GM23338 (cell line): ENCODE data around the gene SLC25A47. TPM values are rescaled to one million over a fixed set of nuclear protein-coding genes. Genes with fewer than 3 reads are reported as not detected.

ENCODE experiments used
- ATAC-seq: fragments of 200-7000 bp; cut with Tn5 transposase; 3 replicates; pipeline ENCODE4 v1.9.1; 2020
- DNase-seq: peaks from one replicate; pipeline ENCODE4 v3.0.0-alpha.2; 2015; ENCODE audit warnings: low spot score
- H2AFZ ChIP-seq: fragments of 200-600 bp; sonication (generic); 2 replicates; pipeline ENCODE4 v1.8.0; 2016; ENCODE audit warnings: antibody characterized with exemption, mild to moderate bottlenecking, moderate library complexity
- H3F3A ChIP-seq: fragments of 200-600 bp; sonication (generic); replicated peaks from 2 replicates; pipeline ENCODE4 v1.8.0; 2017; ENCODE audit warnings: antibody characterized with exemption, mixed run types, low read depth
- H3K27ac ChIP-seq: fragments of 200-600 bp; sonication (generic); 2 replicates; pipeline ENCODE4 v1.6.1; 2016; ENCODE audit warnings: low read depth
- H3K27me3 ChIP-seq: fragments of 200-600 bp; sonication (generic); 2 replicates; pipeline ENCODE4 v1.8.0; 2016; ENCODE audit warnings: mild to moderate bottlenecking, mixed run types, moderate library complexity; ENCODE audit not compliant: insufficient read depth
- H3K36me3 ChIP-seq: fragments of 200-600 bp; sonication (generic); 2 replicates; pipeline ENCODE4 v1.8.0; 2016; ENCODE audit warnings: mild to moderate bottlenecking; ENCODE audit not compliant: insufficient read depth
- H3K4me1 ChIP-seq: fragments of 200-600 bp; sonication (generic); 2 replicates; pipeline ENCODE4 v1.8.0; 2016; ENCODE audit warnings: mild to moderate bottlenecking, moderate library complexity; ENCODE audit not compliant: insufficient read depth
- H3K4me2 ChIP-seq: fragments of 200-600 bp; sonication (generic); 2 replicates; pipeline ENCODE4 v1.7.1; 2017; ENCODE audit warnings: mixed run types
- H3K4me3 ChIP-seq: fragments of 200-600 bp; sonication (generic); 2 replicates; pipeline ENCODE4 v1.6.1; 2016; ENCODE audit warnings: mixed run types
- H3K79me2 ChIP-seq: fragments of 200-600 bp; sonication (generic); replicated peaks from 2 replicates; pipeline ENCODE4 v1.8.0; 2017; ENCODE audit warnings: mild to moderate bottlenecking; ENCODE audit not compliant: insufficient read depth
- H3K9me2 ChIP-seq: fragments of 200-600 bp; sonication (generic); 2 replicates; pipeline ENCODE4 v1.8.0; 2017; ENCODE audit not compliant: insufficient read depth
- H4K20me1 ChIP-seq: fragments of 200-600 bp; sonication (generic); replicated peaks from 2 replicates; pipeline ENCODE4 v1.8.0; 2017; ENCODE audit warnings: mild to moderate bottlenecking; ENCODE audit not compliant: insufficient read depth
- H3K27ac Mint-ChIP-seq: 2 replicates; pipeline ENCODE4 v1.8.0; 2020; ENCODE audit warnings: inconsistent platforms, mild to moderate bottlenecking, moderate library complexity, mixed read lengths
- H3K27me3 Mint-ChIP-seq: 3 replicates; pipeline ENCODE4 v1.8.0; 2022; ENCODE audit warnings: low read depth, mild to moderate bottlenecking, moderate library complexity, mixed read lengths, inconsistent platforms; ENCODE audit not compliant: insufficient read depth, poor library complexity
- H3K36me3 Mint-ChIP-seq: 3 replicates; pipeline ENCODE4 v1.8.0; 2021; ENCODE audit warnings: low read depth, mild to moderate bottlenecking, inconsistent platforms, moderate library complexity, mixed read lengths
- H3K4me1 Mint-ChIP-seq: 3 replicates; pipeline ENCODE4 v1.8.0; 2020; ENCODE audit warnings: mild to moderate bottlenecking, inconsistent platforms, mixed read lengths
- H3K4me3 Mint-ChIP-seq: 3 replicates; pipeline ENCODE4 v1.8.0; 2021; ENCODE audit warnings: moderate library complexity, mild to moderate bottlenecking, inconsistent platforms, mixed read lengths
- H3K9me3 Mint-ChIP-seq: 3 replicates; pipeline ENCODE4 v1.8.0; 2020; ENCODE audit warnings: moderate library complexity, mild to moderate bottlenecking, inconsistent platforms, mixed read lengths
- CREB1 ChIP-seq: fragments of 250-450 bp; sonication (Bioruptor Pico); IDR thresholded peaks from 2 replicates; pipeline ENCODE4 v1.5.0; 2020; ENCODE audit warnings: low read depth, mild to moderate bottlenecking, moderate library complexity
- EZH2 ChIP-seq: fragments of 200-600 bp; sonication (generic); IDR thresholded peaks from one replicate; pipeline ENCODE4 v1.8.0; 2017; ENCODE audit warnings: antibody characterized with exemption, mild to moderate bottlenecking, low read depth; ENCODE audit not compliant: unreplicated experiment
- EZH2phosphoT487 ChIP-seq: fragments of 200-600 bp; sonication (generic); IDR thresholded peaks from one replicate; pipeline ENCODE4 v1.8.1; 2018; ENCODE audit warnings: antibody characterized with exemption; ENCODE audit not compliant: unreplicated experiment
- NANOG ChIP-seq: IDR thresholded peaks from 2 replicates; pipeline ENCODE4 v1.6.1; 2016; ENCODE audit warnings: antibody characterized with exemption, borderline replicate concordance
- POLR2AphosphoS5 ChIP-seq: IDR thresholded peaks from 2 replicates; pipeline ENCODE4 v1.6.1; 2016; ENCODE audit warnings: antibody characterized with exemption, low read depth
- STAT1 ChIP-seq: IDR thresholded peaks from one replicate; pipeline ENCODE4 v1.6.1; 2016; ENCODE audit warnings: antibody characterized with exemption; ENCODE audit not compliant: unreplicated experiment
- ZNF114 ChIP-seq: fragments of 250-450 bp; sonication (Bioruptor Pico); IDR thresholded peaks from 2 replicates; pipeline ENCODE4 v1.5.0; 2020; ENCODE audit warnings: mild to moderate bottlenecking, moderate library complexity
- ZNF331 ChIP-seq: fragments of 250-450 bp; sonication (Bioruptor Pico); IDR thresholded peaks from 2 replicates; pipeline ENCODE4 v1.5.0; 2020; ENCODE audit warnings: low read depth, mild to moderate bottlenecking, moderate library complexity
- polyA plus RNA-seq: library from polyadenylated mRNA; unstranded; fragments of >200 nt; fragmentation: Nextera tagmentation; extraction: Ambion mirVana; gene quantifications from 2 replicates; pipeline ENCODE4 v1.2.1, GENCODE V29; 2016
- total RNA-seq: library from RNA; depleted of rRNA; stranded (reverse); fragments of >200 nt; shearing (Covaris generic); gene quantifications from 2 replicates; pipeline ENCODE4 v1.2.3, GENCODE V29; 2014
- TF ChIP-seq, protein P1 (sequence below): fragments of 250-450 bp; sonication (Bioruptor Pico); IDR thresholded peaks from 2 replicates; pipeline ENCODE4 v1.5.0; 2020; ENCODE audit warnings: mild to moderate bottlenecking, moderate library complexity
- TF ChIP-seq, protein P2 (sequence below): IDR thresholded peaks from one replicate; pipeline ENCODE4 v1.6.1; 2018; ENCODE audit warnings: antibody characterized with exemption; ENCODE audit not compliant: unreplicated experiment
- TF ChIP-seq, protein P3 (sequence below), 2 experiments: fragments of 200-600 bp in 1 of 2; sonication (generic) in 1 of 2; conservative IDR thresholded peaks; 2 replicates each; pipeline versions ENCODE4 v1.5.1 to v1.6.1; 2016 to 2017; ENCODE audit warnings: antibody characterized with exemption in 2 of 2, low read depth in 2 of 2, mild to moderate bottlenecking in 2 of 2, moderate library complexity in 1 of 2

The SLC25A47 gene
- total and polyA plus RNA-seq, 2 experiments from 2014 or later, result not detected

DNA sequence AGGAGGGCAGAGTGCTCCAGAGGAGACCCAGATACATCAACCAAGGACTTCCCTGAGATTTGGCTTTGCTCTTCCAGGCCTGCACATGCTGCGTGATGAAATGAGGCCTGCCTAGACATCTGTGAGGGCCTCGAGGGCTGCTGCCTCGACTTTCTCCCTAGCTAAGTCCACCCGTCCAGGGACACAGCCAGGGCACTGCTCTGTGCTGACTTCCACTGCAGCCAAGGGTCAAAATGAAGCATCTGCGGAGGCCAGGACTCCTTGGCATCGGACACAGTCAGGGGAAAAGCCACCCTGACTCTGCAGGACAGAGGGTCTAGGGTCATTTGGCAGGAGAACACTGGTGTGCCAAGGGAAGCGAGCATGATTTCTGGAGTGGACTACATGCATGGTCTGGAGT, 10.7 kb downstream of the SLC25A47 start:
- H3K4me1 ChIP-seq, result no peaks in the 10 kb centered on the region
- Mint-ChIP-seq H3K9me3 (no peaks in the 10 kb centered on the region), H3K27ac (no peak overlapping the region), H3K4me3 (no peak overlapping the region), H3K4me1 (0 out of 3 replicates have a peak, but pooled peaks cover 5% of the 10 kb centered on the region), H3K27me3 (peaks cover 4% of the 10 kb centered on the region), H3K36me3 (peaks cover 47% of the 10 kb centered on the region)
- DNase-seq, result no peak
- no peaks in the 10 kb centered on the region; the same call in 1 of the 2 replicates for H4K20me1 ChIP-seq
- no peak overlapping the region for H3K27ac ChIP-seq
- no peaks in the 10 kb centered on the region for H3F3A ChIP-seq
- ATAC-seq, result no peak
- no peak overlapping the region for H3K4me3 ChIP-seq
- TF ChIP-seq EZH2phosphoT487 (no peak), ZNF114 (CRISPR knock-in tag) (no peak), POLR2AphosphoS5 (no peak), CREB1 (CRISPR knock-in tag) (no peak), STAT1 (no peak), ZNF331 (CRISPR knock-in tag) (no peak), EZH2 (no peak), NANOG (no peak)
- TF ChIP-seq, protein P1, sequence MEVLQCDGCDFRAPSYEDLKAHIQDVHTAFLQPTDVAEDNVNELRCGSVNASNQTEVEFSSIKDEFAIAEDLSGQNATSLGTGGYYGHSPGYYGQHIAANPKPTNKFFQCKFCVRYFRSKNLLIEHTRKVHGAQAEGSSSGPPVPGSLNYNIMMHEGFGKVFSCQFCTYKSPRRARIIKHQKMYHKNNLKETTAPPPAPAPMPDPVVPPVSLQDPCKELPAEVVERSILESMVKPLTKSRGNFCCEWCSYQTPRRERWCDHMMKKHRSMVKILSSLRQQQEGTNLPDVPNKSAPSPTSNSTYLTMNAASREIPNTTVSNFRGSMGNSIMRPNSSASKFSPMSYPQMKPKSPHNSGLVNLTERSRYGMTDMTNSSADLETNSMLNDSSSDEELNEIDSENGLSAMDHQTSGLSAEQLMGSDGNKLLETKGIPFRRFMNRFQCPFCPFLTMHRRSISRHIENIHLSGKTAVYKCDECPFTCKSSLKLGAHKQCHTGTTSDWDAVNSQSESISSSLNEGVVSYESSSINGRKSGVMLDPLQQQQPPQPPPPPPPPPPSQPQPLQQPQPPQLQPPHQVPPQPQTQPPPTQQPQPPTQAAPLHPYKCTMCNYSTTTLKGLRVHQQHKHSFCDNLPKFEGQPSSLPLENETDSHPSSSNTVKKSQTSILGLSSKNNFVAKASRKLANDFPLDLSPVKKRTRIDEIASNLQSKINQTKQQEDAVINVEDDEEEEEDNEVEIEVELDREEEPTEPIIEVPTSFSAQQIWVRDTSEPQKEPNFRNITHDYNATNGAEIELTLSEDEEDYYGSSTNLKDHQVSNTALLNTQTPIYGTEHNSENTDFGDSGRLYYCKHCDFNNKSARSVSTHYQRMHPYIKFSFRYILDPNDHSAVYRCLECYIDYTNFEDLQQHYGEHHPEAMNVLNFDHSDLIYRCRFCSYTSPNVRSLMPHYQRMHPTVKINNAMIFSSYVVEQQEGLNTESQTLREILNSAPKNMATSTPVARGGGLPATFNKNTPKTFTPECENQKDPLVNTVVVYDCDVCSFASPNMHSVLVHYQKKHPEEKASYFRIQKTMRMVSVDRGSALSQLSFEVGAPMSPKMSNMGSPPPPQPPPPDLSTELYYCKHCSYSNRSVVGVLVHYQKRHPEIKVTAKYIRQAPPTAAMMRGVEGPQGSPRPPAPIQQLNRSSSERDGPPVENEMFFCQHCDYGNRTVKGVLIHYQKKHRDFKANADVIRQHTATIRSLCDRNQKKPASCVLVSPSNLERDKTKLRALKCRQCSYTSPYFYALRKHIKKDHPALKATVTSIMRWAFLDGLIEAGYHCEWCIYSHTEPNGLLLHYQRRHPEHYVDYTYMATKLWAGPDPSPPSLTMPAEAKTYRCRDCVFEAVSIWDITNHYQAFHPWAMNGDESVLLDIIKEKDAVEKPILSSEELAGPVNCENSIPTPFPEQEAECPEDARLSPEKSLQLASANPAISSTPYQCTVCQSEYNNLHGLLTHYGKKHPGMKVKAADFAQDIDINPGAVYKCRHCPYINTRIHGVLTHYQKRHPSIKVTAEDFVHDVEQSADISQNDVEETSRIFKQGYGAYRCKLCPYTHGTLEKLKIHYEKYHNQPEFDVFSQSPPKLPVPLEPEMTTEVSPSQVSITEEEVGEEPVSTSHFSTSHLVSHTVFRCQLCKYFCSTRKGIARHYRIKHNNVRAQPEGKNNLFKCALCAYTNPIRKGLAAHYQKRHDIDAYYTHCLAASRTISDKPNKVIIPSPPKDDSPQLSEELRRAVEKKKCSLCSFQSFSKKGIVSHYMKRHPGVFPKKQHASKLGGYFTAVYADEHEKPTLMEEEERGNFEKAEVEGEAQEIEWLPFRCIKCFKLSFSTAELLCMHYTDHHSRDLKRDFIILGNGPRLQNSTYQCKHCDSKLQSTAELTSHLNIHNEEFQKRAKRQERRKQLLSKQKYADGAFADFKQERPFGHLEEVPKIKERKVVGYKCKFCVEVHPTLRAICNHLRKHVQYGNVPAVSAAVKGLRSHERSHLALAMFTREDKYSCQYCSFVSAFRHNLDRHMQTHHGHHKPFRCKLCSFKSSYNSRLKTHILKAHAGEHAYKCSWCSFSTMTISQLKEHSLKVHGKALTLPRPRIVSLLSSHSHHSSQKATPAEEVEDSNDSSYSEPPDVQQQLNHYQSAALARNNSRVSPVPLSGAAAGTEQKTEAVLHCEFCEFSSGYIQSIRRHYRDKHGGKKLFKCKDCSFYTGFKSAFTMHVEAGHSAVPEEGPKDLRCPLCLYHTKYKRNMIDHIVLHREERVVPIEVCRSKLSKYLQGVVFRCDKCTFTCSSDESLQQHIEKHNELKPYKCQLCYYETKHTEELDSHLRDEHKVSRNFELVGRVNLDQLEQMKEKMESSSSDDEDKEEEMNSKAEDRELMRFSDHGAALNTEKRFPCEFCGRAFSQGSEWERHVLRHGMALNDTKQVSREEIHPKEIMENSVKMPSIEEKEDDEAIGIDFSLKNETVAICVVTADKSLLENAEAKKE, result no peak
- TF ChIP-seq, protein P2, sequence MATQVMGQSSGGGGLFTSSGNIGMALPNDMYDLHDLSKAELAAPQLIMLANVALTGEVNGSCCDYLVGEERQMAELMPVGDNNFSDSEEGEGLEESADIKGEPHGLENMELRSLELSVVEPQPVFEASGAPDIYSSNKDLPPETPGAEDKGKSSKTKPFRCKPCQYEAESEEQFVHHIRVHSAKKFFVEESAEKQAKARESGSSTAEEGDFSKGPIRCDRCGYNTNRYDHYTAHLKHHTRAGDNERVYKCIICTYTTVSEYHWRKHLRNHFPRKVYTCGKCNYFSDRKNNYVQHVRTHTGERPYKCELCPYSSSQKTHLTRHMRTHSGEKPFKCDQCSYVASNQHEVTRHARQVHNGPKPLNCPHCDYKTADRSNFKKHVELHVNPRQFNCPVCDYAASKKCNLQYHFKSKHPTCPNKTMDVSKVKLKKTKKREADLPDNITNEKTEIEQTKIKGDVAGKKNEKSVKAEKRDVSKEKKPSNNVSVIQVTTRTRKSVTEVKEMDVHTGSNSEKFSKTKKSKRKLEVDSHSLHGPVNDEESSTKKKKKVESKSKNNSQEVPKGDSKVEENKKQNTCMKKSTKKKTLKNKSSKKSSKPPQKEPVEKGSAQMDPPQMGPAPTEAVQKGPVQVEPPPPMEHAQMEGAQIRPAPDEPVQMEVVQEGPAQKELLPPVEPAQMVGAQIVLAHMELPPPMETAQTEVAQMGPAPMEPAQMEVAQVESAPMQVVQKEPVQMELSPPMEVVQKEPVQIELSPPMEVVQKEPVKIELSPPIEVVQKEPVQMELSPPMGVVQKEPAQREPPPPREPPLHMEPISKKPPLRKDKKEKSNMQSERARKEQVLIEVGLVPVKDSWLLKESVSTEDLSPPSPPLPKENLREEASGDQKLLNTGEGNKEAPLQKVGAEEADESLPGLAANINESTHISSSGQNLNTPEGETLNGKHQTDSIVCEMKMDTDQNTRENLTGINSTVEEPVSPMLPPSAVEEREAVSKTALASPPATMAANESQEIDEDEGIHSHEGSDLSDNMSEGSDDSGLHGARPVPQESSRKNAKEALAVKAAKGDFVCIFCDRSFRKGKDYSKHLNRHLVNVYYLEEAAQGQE, result no peak
- TF ChIP-seq, protein P3, sequence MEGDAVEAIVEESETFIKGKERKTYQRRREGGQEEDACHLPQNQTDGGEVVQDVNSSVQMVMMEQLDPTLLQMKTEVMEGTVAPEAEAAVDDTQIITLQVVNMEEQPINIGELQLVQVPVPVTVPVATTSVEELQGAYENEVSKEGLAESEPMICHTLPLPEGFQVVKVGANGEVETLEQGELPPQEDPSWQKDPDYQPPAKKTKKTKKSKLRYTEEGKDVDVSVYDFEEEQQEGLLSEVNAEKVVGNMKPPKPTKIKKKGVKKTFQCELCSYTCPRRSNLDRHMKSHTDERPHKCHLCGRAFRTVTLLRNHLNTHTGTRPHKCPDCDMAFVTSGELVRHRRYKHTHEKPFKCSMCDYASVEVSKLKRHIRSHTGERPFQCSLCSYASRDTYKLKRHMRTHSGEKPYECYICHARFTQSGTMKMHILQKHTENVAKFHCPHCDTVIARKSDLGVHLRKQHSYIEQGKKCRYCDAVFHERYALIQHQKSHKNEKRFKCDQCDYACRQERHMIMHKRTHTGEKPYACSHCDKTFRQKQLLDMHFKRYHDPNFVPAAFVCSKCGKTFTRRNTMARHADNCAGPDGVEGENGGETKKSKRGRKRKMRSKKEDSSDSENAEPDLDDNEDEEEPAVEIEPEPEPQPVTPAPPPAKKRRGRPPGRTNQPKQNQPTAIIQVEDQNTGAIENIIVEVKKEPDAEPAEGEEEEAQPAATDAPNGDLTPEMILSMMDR (conservative IDR thresholded peaks at IDR 0.05; ENCODE audit: low read depth in 2 of 2), result no peak
- H3K79me2 ChIP-seq, result no peaks in the 10 kb centered on the region
- H3K36me3 ChIP-seq, result peaks cover 17% of the 10 kb centered on the region; the same call in 1 of the 2 replicates
- no peaks in the 10 kb centered on the region for H3K9me2 ChIP-seq
- H3K4me2 ChIP-seq, result no peak overlapping the region
- no peak overlapping the region for H2AFZ ChIP-seq
- H3K27me3 ChIP-seq, result no peaks in the 10 kb centered on the region
